A549 (cell line): ENCODE measurements around the gene BHLHA15. TPM values are rescaled to one million over a fixed set of nuclear protein-coding genes. Genes with fewer than 3 reads are reported as not detected.

Experiments
- ATAC-seq, 2 experiments: fragments of 200-7000 bp in 1 of 2; fragments of >200 bp in 1 of 2; cut with Nextera tagmentation in 1 of 2; cut with Tn5 transposase in 1 of 2; 3 replicates each; pipeline versions ENCODE4 v1.8.0 to v1.9.1; 2018 to 2020; ENCODE audit warnings: mild to moderate bottlenecking in 1 of 2, moderate library complexity in 1 of 2
- CTCF ChIA-PET: fragments of 300-600 bp; sonication (Branson Sonifier 250); formaldehyde crosslinking; extraction: SDS; loops from one replicate; lab custom pipeline; 2021; ENCODE audit warnings: antibody characterized with exemption, inconsistent platforms; lab: Yijun Ruan, JAX
- POLR2A ChIA-PET: fragments of 350-600 bp; formaldehyde crosslinking; extraction: SDS; loops from one replicate; lab custom pipeline; 2021; ENCODE audit warnings: antibody characterized with exemption, inconsistent platforms; lab: Yijun Ruan, JAX
- DNase-seq, 2 experiments: peaks; one replicate each; pipeline versions ENCODE4 v3.0.0 to v3.0.0-alpha.2; 2011 to 2016; ENCODE audit warnings: low read depth in 1 of 2, low spot score in 1 of 2
- FAIRE-seq: peaks from 2 replicates; lab custom pipeline; 2011; peaks lifted over from hg19 to GRCh38; lab: Jason Lieb, UNC
- H3K27ac ChIP-seq, 2 experiments: fragments of >200 bp; sonication (Bioruptor Twin); formaldehyde crosslinking; 3 replicates each; pipeline ENCODE4 v1.5.1; 2016 to 2017
- H3K4me1 ChIP-seq: fragments of >200 bp; sonication (Bioruptor Twin); formaldehyde crosslinking; 3 replicates; pipeline ENCODE4 v1.6.1; 2016
- H3K4me2 ChIP-seq: fragments of >200 bp; sonication (Bioruptor Twin); formaldehyde crosslinking; 3 replicates; pipeline ENCODE4 v1.6.1; 2016
- H3K4me3 ChIP-seq: fragments of >200 bp; sonication (Bioruptor Twin); formaldehyde crosslinking; 3 replicates; pipeline ENCODE4 v1.5.1; 2016
- H3K9me3 ChIP-seq: fragments of >200 bp; sonication (Bioruptor Twin); formaldehyde crosslinking; 3 replicates; pipeline ENCODE4 v1.6.1; 2016
- ATOH8 ChIP-seq: fragments of 250-450 bp; sonication (Bioruptor Pico); IDR thresholded peaks from 2 replicates; pipeline ENCODE4 v1.5.0; 2020; ENCODE audit warnings: low read depth, mild to moderate bottlenecking, moderate library complexity
- BHLHE40 ChIP-seq: IDR thresholded peaks from 2 replicates; pipeline ENCODE4 v1.6.1; 2012; ENCODE audit warnings: low read depth, low read length, inconsistent platforms
- CBX8 ChIP-seq: fragments of 200-600 bp; sonication (generic); IDR thresholded peaks from 2 replicates; pipeline ENCODE4 v1.6.1; 2016
- CEBPB ChIP-seq, 2 experiments: fragments of >200 bp in 1 of 2; sonication (Bioruptor Twin) in 1 of 2; formaldehyde crosslinking in 1 of 2; IDR thresholded peaks; 2 replicates each; pipeline ENCODE4 v1.6.1; 2012 to 2016
- CHD2 ChIP-seq: fragments of 150-350 bp; IDR thresholded peaks from 2 replicates; pipeline ENCODE4 v1.6.1; 2014; ENCODE audit warnings: low read length; ENCODE audit not compliant: partially characterized antibody
- CHD4 ChIP-seq: fragments of 200-600 bp; sonication (generic); IDR thresholded peaks from 2 replicates; pipeline ENCODE4 v1.6.1; 2016; ENCODE audit warnings: antibody characterized with exemption, mild to moderate bottlenecking, borderline replicate concordance
- CTCF ChIP-seq: fragments of >200 bp; sonication (Bioruptor Twin); formaldehyde crosslinking; IDR thresholded peaks from 3 replicates; pipeline ENCODE4 v1.5.1; 2016
- EP300 ChIP-seq, 2 experiments: fragments of >200 bp; sonication (Bioruptor Twin); formaldehyde crosslinking; IDR thresholded peaks; 2 replicates in 1 of 2; 3 replicates in 1 of 2; pipeline ENCODE4 v1.6.1; 2016 to 2017
- FOSL2 ChIP-seq, 2 experiments: fragments of 450-650 bp in 1 of 2; fragments of >200 bp in 1 of 2; sonication (Bioruptor Twin) in 1 of 2; formaldehyde crosslinking; IDR thresholded peaks; 2 replicates each; pipeline versions ENCODE4 v1.5.0 to v1.6.1; 2016 to 2020; ENCODE audit warnings: mild to moderate bottlenecking in 1 of 2, moderate library complexity in 1 of 2
- HEYL ChIP-seq: fragments of 250-450 bp; sonication (Bioruptor Pico); IDR thresholded peaks from 2 replicates; pipeline ENCODE4 v1.8.0; 2021; ENCODE audit warnings: mild to moderate bottlenecking, moderate library complexity
- HMGXB4 ChIP-seq: fragments of 250-450 bp; sonication (Bioruptor Pico); IDR thresholded peaks from 2 replicates; pipeline ENCODE4 v1.5.0; 2021; ENCODE audit warnings: mild to moderate bottlenecking, moderate library complexity, borderline replicate concordance
- HOXB5 ChIP-seq: fragments of 250-450 bp; sonication (Bioruptor Pico); IDR thresholded peaks from 2 replicates; pipeline ENCODE4 v1.5.0; 2020; ENCODE audit warnings: mild to moderate bottlenecking, moderate library complexity
- JUN ChIP-seq, 2 experiments: fragments of >200 bp; sonication (Bioruptor Twin); formaldehyde crosslinking; IDR thresholded peaks; 2 replicates in 1 of 2; 3 replicates in 1 of 2; pipeline ENCODE4 v1.6.1; 2016 to 2017
- KDM1A ChIP-seq: fragments of 200-600 bp; sonication (generic); IDR thresholded peaks from 2 replicates; pipeline ENCODE4 v1.6.1; 2016; ENCODE audit warnings: low read depth, mild to moderate bottlenecking
- MAX ChIP-seq: IDR thresholded peaks from 2 replicates; pipeline ENCODE4 v1.6.1; 2012
- NFE2L2 ChIP-seq: fragments of 150-350 bp; conservative IDR thresholded peaks from 2 replicates; pipeline ENCODE4 v1.6.1; 2014; ENCODE audit warnings: low read length
- PHF8 ChIP-seq: fragments of 200-600 bp; sonication (generic); IDR thresholded peaks from 2 replicates; pipeline ENCODE4 v1.6.1; 2016; ENCODE audit warnings: low read depth, mild to moderate bottlenecking, antibody characterized with exemption, moderate library complexity, borderline replicate concordance
- POLR2AphosphoS2 ChIP-seq: conservative IDR thresholded peaks from 2 replicates; pipeline ENCODE4 v1.6.1; 2012; ENCODE audit warnings: low read length, improper control_type of control experiment, inconsistent platforms
- SMC3 ChIP-seq: fragments of >200 bp; sonication (Bioruptor Twin); formaldehyde crosslinking; IDR thresholded peaks from 3 replicates; pipeline ENCODE4 v1.6.1; 2018; ENCODE audit warnings: inconsistent platforms
- SREBF2 ChIP-seq: fragments of 450-650 bp; IDR thresholded peaks from 2 replicates; pipeline ENCODE4 v1.6.1; 2014; ENCODE audit warnings: mild to moderate bottlenecking, moderate library complexity
- TFCP2L1 ChIP-seq: fragments of 250-450 bp; sonication (Bioruptor Pico); IDR thresholded peaks from 2 replicates; pipeline ENCODE4 v1.5.0; 2021; ENCODE audit warnings: mild to moderate bottlenecking
- ZNF302 ChIP-seq: fragments of 250-450 bp; sonication (Bioruptor Pico); IDR thresholded peaks from 2 replicates; pipeline ENCODE4 v1.9.0; 2021; ENCODE audit warnings: inconsistent platforms, mild to moderate bottlenecking, moderate library complexity
- WGBS: methylation state at CpG from one replicate; pipeline ENCODE4 v1.1.6; 2017; ENCODE audit errors: missing lambda C conversion rate; 5-methylcytosine and 5-hydroxymethylcytosine counted together
- polyA plus RNA-seq, 4 experiments: library from polyadenylated mRNA; depleted of rRNA in 3 of 4; stranded (reverse); fragments of >200 nt; fragmentation: RNase III in 1 of 4; extraction: RNeasy Plus Mini Kit Qiagen cat#74134 plus additional on column Dnase treatment in 1 of 4; gene quantifications; 2 replicates in 3 of 4; 3 replicates in 1 of 4; pipeline ENCODE4 v1.2.3, GENCODE V29; 2011 to 2017
- TF ChIP-seq, protein P1 (sequence below): fragments of 150-350 bp; IDR thresholded peaks from 2 replicates; pipeline ENCODE4 v1.6.1; 2014; ENCODE audit warnings: low read depth, mild to moderate bottlenecking, low read length
- TF ChIP-seq, protein P2 (sequence below): fragments of >200 bp; sonication (Bioruptor Twin); formaldehyde crosslinking; IDR thresholded peaks from 2 replicates; pipeline ENCODE4 v1.6.1; 2016

BHLHA15 gene
- polyA plus RNA-seq, 2 of the 4 experiments (the other 2 are of a cell fraction) = 0.23 to 0.30 TPM

DNA sequence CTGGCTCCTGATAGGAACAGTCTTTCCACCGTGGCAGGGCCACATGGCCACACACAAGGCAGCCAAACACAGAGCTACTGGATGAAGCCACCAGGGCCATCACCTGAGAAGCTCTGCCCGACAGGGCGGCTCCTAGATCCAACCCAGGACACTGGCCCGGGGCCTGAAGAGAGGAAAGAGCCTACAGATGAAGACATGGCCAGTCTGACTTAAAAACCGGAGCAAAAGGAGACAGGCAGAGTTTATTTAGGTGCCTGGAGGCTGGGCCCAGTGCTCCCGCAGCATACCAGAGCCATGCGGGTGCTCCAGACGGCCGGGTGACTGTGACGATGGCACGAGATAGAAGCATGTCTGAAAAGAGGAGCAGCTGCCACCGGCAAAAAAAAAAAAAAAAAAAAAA is 36.9 kb downstream of the BHLHA15 start:
- 87% methylated on average over 8 of the region's 12 CpGs for whole genome bisulfite sequencing
- ATAC-seq = no peak
- TF ChIP-seq NFE2L2 (no peak), HEYL (no peak), KDM1A (no peak), MAX (no peak), TFCP2L1 (CRISPR knock-in tag) (no peak), PHF8 (no peak), JUN (IDR thresholded peaks at IDR 0.05) (no peak), SMC3 (no peak), ATOH8 (CRISPR knock-in tag) (no peak), HOXB5 (CRISPR knock-in tag) (no peak), BHLHE40 (no peak), HMGXB4 (no peak), FOSL2 (IDR thresholded peaks at IDR 0.05) (no peak), FOSL2 (CRISPR knock-in tag; IDR thresholded peaks at IDR 0.05) (no peak)
- TF ChIP-seq, protein P1, sequence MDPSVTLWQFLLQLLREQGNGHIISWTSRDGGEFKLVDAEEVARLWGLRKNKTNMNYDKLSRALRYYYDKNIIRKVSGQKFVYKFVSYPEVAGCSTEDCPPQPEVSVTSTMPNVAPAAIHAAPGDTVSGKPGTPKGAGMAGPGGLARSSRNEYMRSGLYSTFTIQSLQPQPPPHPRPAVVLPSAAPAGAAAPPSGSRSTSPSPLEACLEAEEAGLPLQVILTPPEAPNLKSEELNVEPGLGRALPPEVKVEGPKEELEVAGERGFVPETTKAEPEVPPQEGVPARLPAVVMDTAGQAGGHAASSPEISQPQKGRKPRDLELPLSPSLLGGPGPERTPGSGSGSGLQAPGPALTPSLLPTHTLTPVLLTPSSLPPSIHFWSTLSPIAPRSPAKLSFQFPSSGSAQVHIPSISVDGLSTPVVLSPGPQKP = no peak
- TF ChIP-seq, protein P2, sequence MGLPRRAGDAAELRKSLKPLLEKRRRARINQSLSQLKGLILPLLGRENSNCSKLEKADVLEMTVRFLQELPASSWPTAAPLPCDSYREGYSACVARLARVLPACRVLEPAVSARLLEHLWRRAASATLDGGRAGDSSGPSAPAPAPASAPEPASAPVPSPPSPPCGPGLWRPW = no peak
- no peaks in the 10 kb centered on the region for H3K9me3 ChIP-seq
- ChIA-PET CTCF (interaction anchor here (0.6 kb wide), 1 partner anchor 372 kb away, joined by 3 read pairs; no protein-coding TSS in a partner anchor), POLR2A (no interaction called here)
- no peak overlapping the region for H3K4me2 ChIP-seq
- no peak for FAIRE-seq
- no peak overlapping the region for H3K4me3 ChIP-seq
- H3K4me1 ChIP-seq = peaks cover 13% of the 10 kb centered on the region
- no peak for DNase-seq
- H3K27ac ChIP-seq = no peak overlapping the region

GRCh38 chr7:98249106-98249505 is 37.9 kb downstream of the BHLHA15 start:
- H3K4me3 ChIP-seq = no peak overlapping the region
- peaks cover 17% of the 10 kb centered on the region for H3K4me1 ChIP-seq
- no peak for TF ChIP-seq NFE2L2
- TF ChIP-seq HMGXB4 = no peak
- no peak for TF ChIP-seq CHD2
- TF ChIP-seq, protein P2 = no peak
- no peak for TF ChIP-seq POLR2AphosphoS2
- no peak for TF ChIP-seq EP300 (IDR thresholded peaks at IDR 0.05)
- TF ChIP-seq CTCF = no peak
- no peak for TF ChIP-seq CBX8
- no peak for TF ChIP-seq FOSL2 (IDR thresholded peaks at IDR 0.05)
- TF ChIP-seq FOSL2 (CRISPR knock-in tag; IDR thresholded peaks at IDR 0.05) = no peak
- no peak for TF ChIP-seq CEBPB (IDR thresholded peaks at IDR 0.05)
- TF ChIP-seq SREBF2 = no peak
- TF ChIP-seq CHD4 = no peak
- TF ChIP-seq ZNF302 = no peak
- TF ChIP-seq JUN (IDR thresholded peaks at IDR 0.05) = no peak
- TF ChIP-seq BHLHE40 = no peak
- no peak overlapping the region for H3K4me2 ChIP-seq
- ATAC-seq (no peak), DNase-seq (no peak), FAIRE-seq (no peak)
- WGBS = 83% methylated on average over 6 of the region's 6 CpGs
- ChIA-PET CTCF (interaction anchor here (1.1 kb wide), 1 partner anchor 9 kb away, joined by 6 read pairs; no protein-coding TSS in a partner anchor), POLR2A (no interaction called here)
- no peak overlapping the region for H3K27ac ChIP-seq
- no peaks in the 10 kb centered on the region for H3K9me3 ChIP-seq
